ENCODE measurements around the gene SNTG2. TPM values are rescaled to one million over a fixed set of nuclear protein-coding genes. Genes with fewer than 3 reads are reported as not detected.

SNTG2 gene
- total and polyA plus RNA-seq, 11 donors = 0.19 to 3.2 (median 0.93) TPM

DNA sequence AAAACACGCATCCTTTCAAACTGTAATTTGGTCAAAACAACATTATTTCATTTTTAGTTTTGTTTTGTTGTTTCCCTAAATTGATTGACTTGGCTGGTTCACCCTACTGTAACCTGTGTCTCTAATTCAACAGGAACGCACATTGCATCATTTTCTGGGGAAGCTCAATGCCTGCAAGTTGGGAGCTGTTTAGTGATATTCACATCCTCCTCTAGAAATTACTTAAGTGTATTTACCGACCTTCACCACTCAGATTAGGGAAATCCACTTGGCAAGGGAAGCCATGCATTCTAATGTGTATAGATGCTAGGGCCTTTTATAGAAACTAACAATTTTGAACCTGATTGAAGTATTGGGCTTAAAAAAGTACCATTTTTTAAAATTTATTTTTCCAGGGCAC is 455.3 kb downstream of the SNTG2 start:
- peaks cover 0 to 5% (median 0%) of the 10 kb centered on the region in 9 donors for H3K36me3 ChIP-seq
- 69 to 78% (median 73%) methylated on average over 3 of the region's 3 CpGs for WGBS, 4 donors
- no peaks in the 10 kb centered on the region for H3K9me3 ChIP-seq
- intact Hi-C loops (cut with DNase I) = no loop called here
- H3K27ac ChIP-seq = no peak overlapping the region
- TF ChIP-seq, protein P1, sequence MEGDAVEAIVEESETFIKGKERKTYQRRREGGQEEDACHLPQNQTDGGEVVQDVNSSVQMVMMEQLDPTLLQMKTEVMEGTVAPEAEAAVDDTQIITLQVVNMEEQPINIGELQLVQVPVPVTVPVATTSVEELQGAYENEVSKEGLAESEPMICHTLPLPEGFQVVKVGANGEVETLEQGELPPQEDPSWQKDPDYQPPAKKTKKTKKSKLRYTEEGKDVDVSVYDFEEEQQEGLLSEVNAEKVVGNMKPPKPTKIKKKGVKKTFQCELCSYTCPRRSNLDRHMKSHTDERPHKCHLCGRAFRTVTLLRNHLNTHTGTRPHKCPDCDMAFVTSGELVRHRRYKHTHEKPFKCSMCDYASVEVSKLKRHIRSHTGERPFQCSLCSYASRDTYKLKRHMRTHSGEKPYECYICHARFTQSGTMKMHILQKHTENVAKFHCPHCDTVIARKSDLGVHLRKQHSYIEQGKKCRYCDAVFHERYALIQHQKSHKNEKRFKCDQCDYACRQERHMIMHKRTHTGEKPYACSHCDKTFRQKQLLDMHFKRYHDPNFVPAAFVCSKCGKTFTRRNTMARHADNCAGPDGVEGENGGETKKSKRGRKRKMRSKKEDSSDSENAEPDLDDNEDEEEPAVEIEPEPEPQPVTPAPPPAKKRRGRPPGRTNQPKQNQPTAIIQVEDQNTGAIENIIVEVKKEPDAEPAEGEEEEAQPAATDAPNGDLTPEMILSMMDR (IDR thresholded peaks at IDR 0.05) = no peak
- TF ChIP-seq POLR2A (IDR thresholded peaks at IDR 0.05) = no peak
- no peak for DNase-seq
- ATAC-seq = no peak
- no peak overlapping the region for H3K4me3 ChIP-seq
- no peaks in the 10 kb centered on the region for H3K4me1 ChIP-seq
- H3K27me3 ChIP-seq = peaks cover 0 to 6% (median 0%) of the 10 kb centered on the region in 9 donors

DNA sequence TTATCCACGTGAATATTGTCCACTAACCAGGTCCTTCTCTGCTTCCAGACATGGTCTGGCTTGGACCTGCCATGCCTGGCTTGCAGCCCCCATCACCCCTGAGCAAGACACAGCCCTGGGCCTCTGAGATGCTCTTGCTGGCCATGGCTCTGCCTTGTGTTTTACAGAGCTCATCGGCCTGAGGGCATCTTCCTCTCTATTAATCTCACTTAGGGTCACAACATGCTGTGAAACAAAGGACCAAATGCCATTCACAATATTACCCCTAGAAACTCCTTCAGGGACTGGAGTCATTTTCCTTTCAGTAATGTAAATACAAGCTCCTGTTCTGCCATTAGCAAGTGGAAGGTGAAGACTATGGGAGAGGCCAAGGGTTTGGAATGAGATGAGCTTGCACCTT is 455.8 kb downstream of the SNTG2 start:
- DNase-seq (no peak), ATAC-seq (no peak)
- no peaks in the 10 kb centered on the region for H3K9me3 ChIP-seq
- peaks cover 0 to 6% (median 0%) of the 10 kb centered on the region in 9 donors for H3K27me3 ChIP-seq
- H3K4me1 ChIP-seq = no peaks in the 10 kb centered on the region
- TF ChIP-seq, protein P1 (IDR thresholded peaks at IDR 0.05) = no peak
- no peak for TF ChIP-seq POLR2A (IDR thresholded peaks at IDR 0.05)
- H3K27ac ChIP-seq = no peak overlapping the region
- intact Hi-C loops (cut with DNase I) = no loop called here
- H3K4me3 ChIP-seq = no peak overlapping the region
- peaks cover 0 to 5% (median 0%) of the 10 kb centered on the region in 9 donors for H3K36me3 ChIP-seq
- 84 to 100% (median 88%) methylated on average over 2 of the region's 2 CpGs for WGBS, 4 donors

DNA sequence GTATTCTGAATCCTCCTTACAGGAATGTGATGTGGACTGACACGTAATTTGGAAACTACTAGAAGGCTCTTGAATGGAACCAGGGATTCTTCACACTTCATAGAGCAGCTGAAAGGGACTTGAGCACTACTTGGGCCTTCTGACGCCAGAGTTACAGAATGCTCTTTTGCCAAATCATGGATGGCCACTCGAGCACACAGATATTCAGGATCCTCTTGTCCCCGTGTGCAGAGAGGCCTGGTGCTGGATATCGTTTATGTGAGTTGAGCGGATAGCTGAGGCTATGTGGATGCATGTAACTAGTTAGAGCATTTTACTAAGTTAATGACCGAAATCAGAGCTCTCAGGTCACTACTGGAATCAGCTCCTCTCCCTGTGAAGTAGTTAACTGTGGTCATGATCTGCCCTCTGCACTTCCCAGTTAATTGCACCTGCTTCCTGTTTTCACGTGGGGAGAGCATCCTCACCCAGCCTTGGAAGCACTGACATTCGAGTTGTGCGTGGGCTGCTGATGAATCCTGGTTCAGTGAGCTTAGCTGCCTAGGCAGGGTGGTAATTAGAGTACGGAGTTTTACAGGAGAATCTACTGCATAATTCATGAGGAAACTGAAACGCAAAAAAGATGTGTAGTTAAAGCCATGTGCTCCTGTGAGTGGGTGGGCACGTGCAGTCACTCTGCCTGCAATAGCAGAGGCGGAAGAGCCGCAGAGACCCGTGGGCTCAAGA is 457.5 kb downstream of the SNTG2 start:
- intact Hi-C loops (cut with DNase I) = no loop called here
- Histone ChIP-seq H3K27ac (no peak overlapping the region), H3K4me1 (no peaks in the 10 kb centered on the region), H3K9me3 (no peaks in the 10 kb centered on the region), H3K27me3 (peaks cover 0 to 6% (median 0%) of the 10 kb centered on the region in 9 donors), H3K36me3 (peaks cover 0 to 5% (median 0%) of the 10 kb centered on the region in 9 donors), H3K4me3 (no peak overlapping the region)
- no peak for ATAC-seq
- no peak for DNase-seq
- 72 to 78% (median 76%) methylated on average over 16 of the region's 16 CpGs for WGBS, 4 donors
- TF ChIP-seq POLR2A (IDR thresholded peaks at IDR 0.05) = no peak
- TF ChIP-seq, protein P1 (IDR thresholded peaks at IDR 0.05) = no peak

DNA sequence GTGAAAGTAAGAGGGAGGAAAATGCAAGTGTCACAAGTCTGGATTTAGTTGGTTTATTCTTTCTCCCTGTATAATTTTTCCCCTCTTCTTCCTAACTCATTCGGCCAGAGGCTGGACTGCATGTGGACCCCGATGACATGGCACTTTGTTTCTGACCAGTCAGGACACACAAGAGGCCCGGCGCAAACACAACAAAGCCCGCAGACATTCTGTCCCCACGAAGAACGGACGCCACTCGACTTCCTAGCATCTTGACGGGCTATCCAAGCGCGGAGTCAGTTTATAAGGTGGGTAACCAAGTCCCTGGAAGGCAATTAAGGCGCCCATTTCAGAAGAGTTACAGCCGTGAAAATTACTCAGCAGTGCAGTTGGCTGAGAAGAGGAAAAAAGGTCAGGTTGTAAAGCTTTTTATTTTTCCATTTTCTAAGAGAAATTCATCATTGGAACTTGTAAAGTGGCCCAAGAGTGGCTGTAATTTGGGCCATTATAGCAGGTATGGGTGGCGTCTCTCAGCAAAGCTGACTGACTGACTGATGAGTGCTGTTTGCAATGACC is 462.6 kb downstream of the SNTG2 start, which contains the start of gene TPO:
Gene TPO (plus strand): TSS at position 308 of the 555 bp plus-strand sequence. CDS start 946 bp downstream, outside the sequence.
- Histone ChIP-seq H3K9me3 (no peaks in the 10 kb centered on the region), H3K27ac (no peak within 1 kb of the TSS), H3K27me3 (no peaks in the 10 kb centered on the region), H3K4me3 (no peak within 1 kb of the TSS), H3K36me3 (peaks cover 0 to 7% (median 0%) of the 10 kb centered on the region in 9 donors), H3K4me1 (no peaks in the 10 kb centered on the region)
- intact Hi-C loops (cut with DNase I) = no loop called here
- DNase-seq (no peak), ATAC-seq (no peak)
- no peak for TF ChIP-seq POLR2A (IDR thresholded peaks at IDR 0.05)
- TF ChIP-seq, protein P1 (IDR thresholded peaks at IDR 0.05) = no peak
- 87 to 94% (median 92%) methylated on average over 15 of the region's 15 CpGs for WGBS, 4 donors

All from heart left ventricle (tissue), 16 donors.